ENCODE measurements around the gene PACSIN3. TPM values are rescaled to one million over a fixed set of nuclear protein-coding genes. Genes with fewer than 3 reads are reported as not detected.
"Not testable (repeated sequence)": the region's sequence is repeated elsewhere in the genome, so short reads cannot be mapped to it uniquely, and the experiment has no call there.

PACSIN3 gene
- total RNA-seq, result not detected

- peak; percentile 19 for DNase-seq
Observed at GRCh38 chr11:47186076-47186699, at the start of gene PACSIN3. PACSIN3 (minus strand) TSS chr11:47186434; CDS start chr11:47182727, 3,707 bp downstream.

GRCh38 chr11:47235163-47235562 lies 48.9 kb upstream of the PACSIN3 start:
- no peak for DNase-seq

GRCh38 chr11:47234669-47235100 lies 48.5 kb upstream of the PACSIN3 start:
- DNase-seq, result peak; percentile 54

GRCh38 chr11:47233989-47234668 lies 47.9 kb upstream of the PACSIN3 start:
- DNase-seq, result no peak

- no peak for DNase-seq
Observed at GRCh38 chr11:47233051-47233450, 46.8 kb upstream of the PACSIN3 start.

- no peak for DNase-seq
Observed at GRCh38 chr11:47229161-47229560, 42.9 kb upstream of the PACSIN3 start.

DNA sequence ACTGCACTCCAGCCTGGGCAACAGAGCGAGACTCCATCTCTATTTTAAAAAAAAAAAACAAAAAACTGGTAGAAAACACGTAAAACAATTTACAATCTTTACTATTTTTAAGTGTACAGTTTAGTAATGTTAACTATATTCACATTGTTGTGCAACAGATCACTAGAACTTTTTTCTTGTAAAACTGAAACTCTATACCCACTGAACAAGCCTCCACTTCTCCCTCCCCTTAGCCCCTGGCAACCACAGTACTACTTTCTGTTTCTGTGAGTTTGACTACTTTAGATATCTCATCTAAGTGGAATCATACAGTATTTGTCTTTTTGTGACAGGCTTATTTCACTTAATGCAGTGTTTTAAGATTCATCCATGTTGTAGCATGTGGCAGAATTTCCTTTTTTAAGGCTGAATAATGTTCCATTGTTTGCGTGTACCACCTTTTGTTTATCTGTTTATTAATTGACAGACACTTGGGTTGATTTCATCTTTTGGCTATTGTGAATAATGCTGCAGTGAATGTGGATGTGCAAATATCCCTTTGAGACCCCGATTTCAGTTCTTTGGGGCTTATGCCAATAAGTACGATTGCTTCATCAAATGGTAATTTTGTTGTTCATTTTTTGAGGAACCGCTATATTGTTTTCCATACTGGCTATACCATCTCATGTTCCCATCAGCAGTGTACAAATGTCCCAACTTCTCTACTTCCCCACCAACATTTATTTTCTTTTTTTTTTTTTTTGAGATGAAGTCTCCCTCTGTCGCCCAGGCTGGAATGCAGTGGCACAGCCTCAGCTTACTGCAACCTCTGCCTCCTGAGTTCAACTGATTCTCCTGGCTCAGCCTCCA lies 39.5 kb upstream of the PACSIN3 start:
- DNase-seq, result no peak

DNA sequence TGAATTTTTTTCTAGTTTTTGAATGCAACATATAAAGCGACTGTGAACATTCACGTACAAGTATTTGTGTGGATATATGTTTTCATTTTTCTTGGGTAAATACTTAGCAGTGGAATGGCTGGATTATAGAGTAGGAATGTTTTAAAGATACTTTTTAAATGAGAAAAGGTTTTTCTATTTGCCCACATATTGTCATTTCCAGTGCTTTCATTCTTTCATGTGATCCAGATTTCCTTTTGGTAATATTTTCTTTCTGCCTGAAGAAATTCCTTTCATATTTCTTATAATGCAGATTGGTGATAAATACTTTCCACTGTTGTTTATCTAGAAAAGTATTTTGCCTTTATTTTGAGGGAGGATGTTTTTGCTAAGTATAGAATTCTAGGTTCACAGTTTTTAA lies 36.5 kb upstream of the PACSIN3 start:
- no peak for DNase-seq

DNA sequence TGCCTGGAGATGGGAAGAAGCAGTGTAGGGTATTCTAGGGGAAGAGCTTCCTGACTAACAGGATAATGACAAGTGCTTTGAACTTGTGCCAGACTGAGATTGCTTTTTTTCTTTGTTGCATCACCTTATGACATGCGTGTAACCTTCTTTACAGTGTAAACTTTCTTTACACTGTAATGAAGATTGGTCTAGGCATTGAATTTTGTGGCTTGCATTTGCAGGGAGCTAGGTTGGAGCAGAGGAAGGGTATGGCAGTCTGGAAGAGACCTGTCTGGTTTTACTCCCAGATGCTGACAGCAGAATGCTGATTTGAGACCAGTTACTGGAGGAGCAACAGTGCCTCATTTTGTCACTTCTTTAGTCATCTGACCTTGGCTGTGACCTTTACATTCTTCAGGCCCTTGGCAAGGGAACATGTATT lies 34.2 kb upstream of the PACSIN3 start:
- no peak for DNase-seq

- no peak for DNase-seq
Observed at GRCh38 chr11:47216121-47216798, 30.0 kb upstream of the PACSIN3 start.

GRCh38 chr11:47215366-47215910 lies 29.2 kb upstream of the PACSIN3 start:
- no peak for DNase-seq

- peak; percentile 78 for DNase-seq
Observed at GRCh38 chr11:47213950-47214565, 27.8 kb upstream of the PACSIN3 start.

DNA sequence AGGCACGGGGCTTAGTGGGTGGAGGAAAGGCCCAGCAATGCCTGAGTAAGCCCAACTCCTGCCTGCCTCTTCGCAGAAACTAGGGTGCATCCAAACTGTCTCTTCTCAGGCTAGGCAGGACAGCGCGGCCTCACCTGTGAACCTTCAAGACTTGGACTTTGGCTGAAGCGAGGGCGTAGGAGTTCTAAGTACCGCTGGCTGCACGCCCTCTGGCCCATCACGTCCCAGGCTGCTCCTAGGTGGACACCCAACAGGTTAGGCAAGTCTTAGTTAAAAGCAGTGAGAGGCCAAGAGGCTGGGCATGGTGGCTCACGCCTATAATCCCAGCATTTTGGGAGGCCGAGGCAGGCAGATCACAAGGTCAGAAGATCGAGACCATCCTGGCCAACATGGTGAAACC lies 26.7 kb upstream of the PACSIN3 start:
- DNase-seq, result no peak

GRCh38 chr11:47208628-47209027 lies 22.4 kb upstream of the PACSIN3 start:
- no peak for DNase-seq

DNA sequence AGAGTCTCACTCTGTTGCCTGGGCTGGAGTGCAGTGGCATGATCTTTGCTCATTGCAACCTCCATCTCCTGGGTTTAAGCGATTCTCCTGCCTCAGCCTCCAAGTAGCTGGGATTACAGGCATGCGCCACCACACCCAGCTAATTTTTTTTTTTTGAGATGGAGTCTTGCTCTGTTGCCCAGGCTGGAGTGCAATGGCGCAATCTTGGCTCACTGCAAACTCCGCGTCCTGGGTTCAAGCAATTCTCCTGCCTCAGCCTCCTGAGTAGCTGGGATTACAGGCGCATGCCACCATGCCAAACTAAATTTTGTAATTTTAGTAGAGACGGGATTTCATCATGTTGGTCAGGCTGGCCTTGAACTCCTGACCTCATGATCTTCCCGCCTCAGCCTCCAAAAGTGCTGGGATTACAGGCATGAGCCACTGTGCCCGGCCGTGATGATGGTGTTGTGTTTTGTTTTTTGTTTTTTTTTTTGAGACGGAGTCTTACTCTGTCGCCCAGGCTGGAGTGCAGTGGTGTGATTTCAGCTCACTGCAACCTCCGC lies 21.8 kb upstream of the PACSIN3 start:
- DNase-seq, result not testable (repeated sequence)

- DNase-seq, result no peak
Observed at GRCh38 chr11:47207459-47207858, 21.2 kb upstream of the PACSIN3 start.

DNA sequence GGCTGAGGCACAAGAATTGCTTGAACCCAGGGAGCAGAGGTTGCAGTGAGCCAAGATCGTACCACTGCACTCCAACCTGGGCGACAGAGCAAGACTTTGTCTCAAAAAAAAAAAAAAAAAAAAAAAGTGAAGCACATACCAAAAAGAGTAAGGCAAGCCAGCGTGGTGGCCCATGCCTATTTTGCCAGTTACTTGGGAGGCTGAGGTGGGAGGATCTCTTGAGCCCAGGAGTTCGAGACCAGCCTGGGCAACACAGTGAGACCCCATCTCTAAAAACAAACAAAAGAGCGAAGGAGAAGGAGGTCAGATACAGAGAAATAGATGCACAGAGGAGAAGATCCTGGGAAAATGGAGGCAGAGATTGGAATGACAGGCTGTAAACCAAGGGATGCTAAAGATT lies 20.3 kb upstream of the PACSIN3 start:
- not testable (repeated sequence) for DNase-seq

DNA sequence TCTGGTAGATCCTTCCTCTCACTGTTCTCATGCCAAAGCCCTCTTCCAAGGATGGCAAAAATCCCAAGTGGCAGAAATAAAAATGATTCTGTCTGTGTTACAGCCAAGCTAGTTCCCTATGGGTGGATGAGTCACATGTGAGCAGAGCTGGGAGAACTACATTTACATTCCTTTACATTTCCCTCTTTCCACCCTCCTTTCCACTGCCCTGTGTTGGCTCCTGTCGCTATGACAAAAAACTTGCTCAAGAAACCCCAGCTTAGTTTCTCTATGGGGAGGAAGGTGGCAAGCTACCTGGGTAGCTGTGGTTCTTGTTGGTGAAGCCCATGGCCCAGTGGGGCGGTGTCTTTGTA lies 18.4 kb upstream of the PACSIN3 start:
- no peak for DNase-seq

- no peak for DNase-seq
Observed at GRCh38 chr11:47202576-47202975, 16.3 kb upstream of the PACSIN3 start.

- no peak for DNase-seq
Observed at GRCh38 chr11:47201015-47201414, 14.8 kb upstream of the PACSIN3 start.

- DNase-seq, result not testable (repeated sequence)
Observed at GRCh38 chr11:47198161-47198560, 11.9 kb upstream of the PACSIN3 start.

DNA sequence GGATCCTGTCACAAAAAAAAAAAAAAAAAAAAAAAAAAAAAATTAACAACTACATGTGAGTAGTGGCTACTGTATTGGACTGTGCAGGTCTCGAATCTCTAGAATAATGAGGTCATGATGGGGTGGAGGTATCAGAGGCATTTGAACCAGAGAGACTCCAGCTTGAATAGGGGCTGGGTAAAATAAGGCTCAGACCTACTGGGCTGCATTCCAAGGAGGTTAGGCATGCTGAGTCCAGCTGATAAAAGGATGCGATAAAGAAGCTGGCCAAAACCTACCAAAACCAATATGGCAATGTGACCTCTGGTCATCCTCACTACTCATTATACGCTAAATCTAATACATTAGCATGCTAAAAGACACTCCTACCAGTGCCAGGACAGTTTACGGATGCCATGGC lies 5.9 kb upstream of the PACSIN3 start:
- DNase-seq, result no peak
